ENCODE data around the gene ZFHX2.
"Not testable (repeated sequence)": the region's sequence is repeated elsewhere in the genome, so short reads cannot be mapped to it uniquely, and the experiment has no call there.

The ZFHX2 gene

DNA sequence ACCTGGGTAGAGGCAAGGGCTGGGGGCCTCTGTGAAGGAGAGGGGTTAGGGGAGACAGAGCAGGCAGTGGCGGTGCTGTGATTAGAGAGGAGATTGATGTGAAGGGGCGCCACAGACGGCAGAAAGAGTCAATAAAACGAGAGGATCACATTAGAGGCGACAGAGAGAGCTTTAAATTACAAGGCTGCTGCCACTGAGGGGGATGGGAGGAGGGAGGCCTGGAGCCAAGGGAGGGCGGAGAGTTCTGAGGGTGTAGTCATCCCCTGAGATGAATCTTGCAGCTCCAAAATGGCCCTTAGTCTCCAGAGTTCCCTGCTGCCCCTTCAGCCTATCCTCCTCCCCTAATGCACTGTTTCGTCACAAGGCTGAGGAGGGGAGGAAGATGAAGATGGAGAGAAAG lies 12.8 kb downstream of the ZFHX2 start:
- DNase-seq, result peak; percentile 36

DNA sequence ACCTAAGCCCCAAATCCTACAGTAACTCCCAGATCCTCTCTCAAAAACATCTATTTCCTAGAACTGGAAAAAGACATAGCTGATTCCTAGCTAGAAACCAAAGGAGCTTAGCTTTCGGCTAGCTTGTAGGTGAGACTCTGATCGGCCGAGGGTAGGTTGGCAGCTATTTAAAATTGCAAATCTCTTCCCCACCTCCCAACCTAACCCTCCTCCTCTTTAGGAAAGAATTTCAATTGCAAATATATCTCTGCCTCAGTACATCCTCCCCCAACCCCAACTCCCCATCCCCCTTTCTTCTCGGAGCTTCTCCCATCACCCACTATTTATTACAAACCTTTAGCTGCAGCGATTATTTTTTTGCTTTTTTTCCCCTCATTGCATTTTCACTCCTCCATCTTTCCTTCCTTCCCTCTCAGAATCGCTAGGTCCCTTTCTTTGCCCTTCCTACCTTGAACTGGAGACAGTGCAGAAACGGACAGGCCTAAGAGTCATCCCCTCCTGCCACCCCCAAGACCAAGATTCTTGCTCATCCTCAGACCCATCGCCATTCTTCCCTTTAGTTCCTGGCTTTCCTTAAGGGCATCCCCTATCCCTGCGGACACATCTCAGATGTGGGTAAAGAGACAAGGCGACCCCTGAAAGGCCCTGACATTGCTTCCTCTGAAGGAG lies 13.4 kb downstream of the ZFHX2 start:
- no peak for DNase-seq

DNA sequence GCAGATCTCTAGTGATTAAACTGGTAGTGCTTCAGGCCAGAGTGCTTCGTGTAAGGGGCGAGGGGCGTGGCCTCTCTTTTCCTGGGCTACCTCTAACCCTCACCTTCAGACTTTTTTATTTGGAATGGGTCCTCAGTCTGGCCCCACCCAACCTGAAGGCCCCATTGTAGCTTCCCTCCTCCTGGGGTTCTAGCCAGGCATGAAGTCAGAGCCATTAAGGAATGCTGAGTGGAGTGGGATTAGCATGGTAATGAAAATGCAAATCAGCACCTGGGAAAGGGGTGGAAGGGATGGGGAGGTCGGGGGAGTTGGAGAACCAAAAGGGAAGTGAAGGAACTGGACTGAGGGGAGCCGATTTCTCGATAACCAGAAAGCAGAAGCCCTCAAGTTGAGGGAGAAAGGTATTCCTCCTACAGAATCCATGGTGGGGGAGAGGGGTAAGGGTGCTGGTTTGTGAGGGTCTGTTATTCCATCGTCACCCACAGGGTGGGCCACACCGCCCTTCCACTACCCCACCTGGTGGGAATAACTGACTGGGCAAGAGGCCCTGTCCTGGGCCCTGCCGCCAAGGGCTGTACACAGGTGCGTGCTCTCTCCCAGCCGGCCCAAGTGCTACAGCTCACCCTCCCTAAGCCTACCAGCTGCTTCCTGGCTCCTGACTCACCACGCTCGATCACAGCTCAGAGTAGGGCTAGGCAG lies 14.1 kb downstream of the ZFHX2 start:
- DNase-seq, result peak; percentile 62

DNA sequence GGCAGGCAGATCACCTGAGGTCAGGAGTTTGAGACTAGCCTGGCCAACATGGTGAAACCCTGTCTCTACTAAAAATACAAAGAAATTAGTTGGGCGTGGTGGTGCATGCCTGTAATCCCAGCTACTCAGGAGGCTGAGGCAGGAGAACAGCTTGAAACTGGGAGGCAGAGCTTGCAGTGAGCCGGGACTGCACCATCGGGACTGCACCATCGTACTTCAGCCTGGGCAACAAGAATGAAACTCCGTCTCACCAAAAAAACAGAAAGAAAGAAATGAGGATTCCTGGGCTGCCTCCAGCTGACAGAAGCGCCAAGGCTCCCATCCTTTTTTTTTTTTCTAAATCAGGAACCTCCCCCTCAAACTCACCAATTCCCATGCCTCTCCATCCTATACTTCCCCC lies 14.7 kb downstream of the ZFHX2 start:
- DNase-seq, result not testable (repeated sequence)

DNA sequence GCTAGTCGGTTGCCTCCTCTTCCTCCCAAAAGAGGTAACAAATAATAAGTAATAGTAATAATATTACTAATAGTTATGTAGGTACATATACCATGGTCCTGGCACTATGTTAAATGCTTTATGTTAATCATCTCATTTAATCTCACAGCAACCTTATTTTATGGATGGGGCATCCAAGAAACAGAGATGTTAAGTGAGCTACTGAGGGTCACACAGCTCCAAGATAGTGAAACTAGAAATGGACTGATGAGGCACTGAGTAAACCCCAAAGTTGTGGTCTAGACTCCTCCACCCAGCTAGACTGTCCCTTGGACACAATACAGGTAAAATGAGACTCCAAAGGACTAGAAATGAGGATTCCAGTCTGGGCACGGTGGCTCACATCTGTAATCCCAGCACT lies 15.1 kb downstream of the ZFHX2 start:
- no peak for DNase-seq

DNA sequence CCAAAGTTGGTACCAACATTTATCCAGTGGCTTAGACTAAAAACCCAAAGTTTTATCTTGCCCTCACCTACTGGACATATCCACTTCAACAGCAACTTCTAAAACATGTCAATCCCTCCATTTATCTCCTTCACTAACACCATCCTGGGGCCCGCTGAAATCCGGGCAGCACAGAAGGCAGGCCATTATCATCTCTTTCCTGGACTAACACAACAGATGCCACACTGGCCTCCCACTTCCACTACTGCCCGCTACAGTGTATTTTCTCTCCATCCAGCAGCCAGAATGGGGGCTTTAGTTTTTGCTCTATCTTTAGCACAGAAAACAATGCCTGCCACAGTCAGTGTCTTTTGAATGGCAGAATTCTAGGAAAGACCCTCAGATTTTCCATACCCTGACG lies 15.6 kb downstream of the ZFHX2 start:
- DNase-seq, result no peak

DNA sequence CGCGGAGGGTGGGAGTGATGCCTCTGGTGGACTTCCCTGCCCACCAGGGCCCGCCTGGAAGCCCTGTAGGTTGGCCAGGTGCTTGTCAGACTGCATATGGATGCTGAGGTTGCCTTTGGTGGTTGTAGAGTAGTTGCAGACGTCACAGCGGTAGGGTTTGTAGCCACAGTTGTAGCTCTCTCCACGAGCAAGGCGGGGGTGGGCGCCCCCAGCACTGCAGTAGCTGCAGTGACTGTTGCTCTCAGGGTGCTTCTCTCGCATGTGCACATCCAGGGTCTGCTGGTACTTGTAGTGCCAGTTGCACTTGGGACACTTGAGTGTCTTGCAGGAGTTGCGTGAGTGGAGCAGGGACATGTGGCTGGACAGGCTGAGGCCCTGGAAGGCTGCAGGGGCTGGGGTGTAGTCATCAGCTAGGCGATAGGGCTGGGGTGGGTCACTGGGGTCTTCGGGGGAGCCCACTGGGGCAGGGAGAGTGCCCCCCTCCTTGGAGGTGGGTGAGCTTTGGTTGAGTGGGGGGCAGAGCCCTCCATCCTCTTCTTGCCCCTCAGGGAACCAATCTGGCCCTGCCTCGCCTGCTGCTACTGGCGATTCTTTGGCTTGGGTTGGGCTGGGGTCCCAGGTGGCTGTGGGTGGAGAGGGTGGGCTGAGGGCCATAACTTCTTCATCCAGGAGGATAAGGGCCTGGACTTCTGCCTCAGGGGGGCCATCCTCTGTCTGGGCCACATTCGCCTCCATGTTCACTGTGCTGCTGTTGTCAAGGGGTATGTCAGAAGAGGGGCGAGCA lies 17.7 kb downstream of the ZFHX2 start:
- DNase-seq, result no peak

DNA sequence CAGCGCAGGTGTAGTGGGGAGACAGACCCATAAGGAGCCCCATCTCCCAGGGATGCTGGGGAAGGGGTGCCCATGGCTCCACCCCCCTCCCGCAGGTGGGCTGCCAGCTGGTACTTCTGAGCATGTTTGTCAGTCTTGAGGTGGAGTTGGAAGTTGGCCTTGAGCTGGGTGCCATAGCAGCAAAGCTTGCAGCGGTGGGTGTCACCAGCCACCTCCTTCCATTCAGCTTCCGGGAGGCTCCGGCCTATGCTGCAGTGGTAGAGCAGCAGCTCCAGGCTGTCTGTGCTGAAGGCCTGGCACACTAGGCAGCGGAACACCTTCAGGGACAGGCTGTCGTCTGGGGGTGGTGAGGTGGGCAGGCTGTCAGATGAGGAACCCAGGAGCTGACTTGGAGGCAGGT lies 18.9 kb downstream of the ZFHX2 start:
- DNase-seq, result no peak

DNA sequence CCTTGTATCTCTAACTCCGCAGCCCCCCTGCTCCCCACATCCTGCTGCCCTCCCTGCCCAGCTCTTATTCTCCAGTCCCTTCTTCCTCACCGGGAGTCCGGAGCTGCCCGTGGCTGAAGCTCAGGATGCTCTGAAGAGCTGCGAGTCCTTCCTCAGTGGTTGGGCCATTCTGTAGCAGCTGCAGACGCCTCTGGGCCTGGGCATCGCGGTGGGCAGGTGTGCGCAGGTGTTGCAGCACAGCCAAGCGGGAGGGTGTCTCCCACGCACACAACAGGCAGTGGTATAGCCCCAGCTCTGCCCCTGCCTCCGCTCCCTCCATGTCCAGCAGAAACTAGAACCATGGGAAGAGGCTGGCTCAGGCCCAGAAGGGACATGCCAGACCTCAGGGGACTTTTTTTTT lies 20.2 kb downstream of the ZFHX2 start:
- no peak for DNase-seq

DNA sequence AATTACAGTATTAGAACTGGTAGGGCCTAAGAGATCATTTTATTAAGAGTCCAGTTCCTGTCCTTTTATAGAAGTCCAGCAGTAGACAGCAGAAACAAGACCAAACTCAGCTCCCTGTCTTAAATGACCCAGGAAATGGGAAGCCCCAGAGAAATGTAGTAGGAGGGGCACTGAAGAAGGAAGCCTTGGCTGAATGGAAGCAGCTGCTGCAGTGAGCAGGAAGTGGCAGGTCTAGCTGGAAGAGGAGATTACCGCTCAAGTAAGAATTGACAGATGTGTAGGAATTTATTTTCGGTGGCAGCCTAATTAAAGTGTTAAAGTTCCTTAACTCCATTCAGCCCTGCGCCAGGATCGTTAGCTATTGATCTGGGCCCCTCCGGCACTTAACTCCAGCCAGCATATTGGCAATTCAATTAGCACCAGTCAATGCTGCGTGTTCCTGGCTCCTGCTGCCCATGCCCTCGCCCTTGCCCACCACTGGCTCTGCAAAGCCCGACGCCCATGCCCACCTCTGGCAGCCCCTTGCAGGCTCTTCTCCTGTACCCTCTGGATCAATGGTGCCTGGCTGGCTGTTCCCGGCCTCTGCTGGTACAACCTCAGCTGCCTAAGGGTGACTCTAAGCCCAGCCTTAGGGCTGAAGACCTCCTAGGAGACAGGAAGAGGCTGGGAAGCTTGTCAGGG lies 21.1 kb downstream of the ZFHX2 start:
- no peak for DNase-seq

DNA sequence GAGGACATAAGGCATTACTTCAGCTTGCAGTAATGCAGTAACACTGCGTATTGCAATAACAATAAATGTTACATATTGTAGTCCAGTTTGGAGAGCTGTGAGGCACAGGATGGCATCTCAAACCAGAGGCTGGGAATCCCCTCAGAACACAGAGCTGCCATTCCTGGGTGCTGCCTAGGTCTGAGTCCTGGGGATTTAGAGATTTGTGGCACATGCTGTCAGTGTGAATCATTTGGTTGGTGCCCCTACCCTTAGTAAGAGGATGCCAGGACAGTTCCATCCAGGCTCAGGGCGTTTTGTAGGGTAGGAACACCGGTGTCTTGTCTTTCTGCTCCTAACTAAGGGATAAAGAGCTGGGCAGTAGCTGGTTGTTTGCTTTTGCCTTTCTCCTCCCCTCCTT lies 22.5 kb downstream of the ZFHX2 start:
- no peak for DNase-seq

DNA sequence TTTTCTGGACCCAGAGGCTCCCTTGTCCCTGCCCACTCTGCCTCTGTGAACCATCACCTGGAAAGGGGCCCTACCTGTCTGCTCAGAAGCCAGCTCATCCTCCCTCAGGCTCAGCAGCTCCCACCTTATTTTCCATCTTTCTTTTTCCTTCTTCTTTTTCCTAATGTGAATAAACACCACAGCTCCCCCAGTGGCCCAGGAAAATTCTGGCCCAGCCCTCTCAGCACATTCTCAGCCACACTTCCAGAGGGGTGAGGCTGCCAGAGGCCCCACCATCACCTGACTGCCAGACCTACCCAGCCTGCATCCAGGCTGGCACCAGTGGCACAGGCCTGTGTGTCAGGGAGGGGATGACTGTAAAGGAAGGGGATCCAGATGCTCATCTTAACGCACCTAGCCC lies 23.0 kb downstream of the ZFHX2 start:
- no peak for DNase-seq

DNA sequence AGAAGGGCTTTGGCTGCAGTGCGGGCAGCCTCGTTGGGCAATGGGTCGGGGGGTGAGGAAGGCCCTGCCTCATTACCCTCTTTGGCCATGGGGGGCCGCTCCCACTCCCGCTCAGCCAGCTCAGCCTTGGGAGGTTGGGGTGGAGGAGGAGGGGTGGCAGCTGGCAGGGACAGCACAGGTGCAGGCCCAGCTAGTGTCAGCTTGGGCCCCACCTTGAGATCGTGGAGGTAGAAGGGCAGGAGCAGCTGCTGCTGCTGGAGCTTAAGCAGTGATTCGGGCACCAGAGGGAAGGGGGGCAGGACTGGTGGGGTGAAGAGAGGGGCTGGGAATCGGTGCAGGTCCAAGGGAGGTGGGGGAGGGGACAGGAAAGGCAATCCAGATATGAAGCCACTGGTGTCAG lies 26.0 kb downstream of the ZFHX2 start:
- DNase-seq, result no peak

DNA sequence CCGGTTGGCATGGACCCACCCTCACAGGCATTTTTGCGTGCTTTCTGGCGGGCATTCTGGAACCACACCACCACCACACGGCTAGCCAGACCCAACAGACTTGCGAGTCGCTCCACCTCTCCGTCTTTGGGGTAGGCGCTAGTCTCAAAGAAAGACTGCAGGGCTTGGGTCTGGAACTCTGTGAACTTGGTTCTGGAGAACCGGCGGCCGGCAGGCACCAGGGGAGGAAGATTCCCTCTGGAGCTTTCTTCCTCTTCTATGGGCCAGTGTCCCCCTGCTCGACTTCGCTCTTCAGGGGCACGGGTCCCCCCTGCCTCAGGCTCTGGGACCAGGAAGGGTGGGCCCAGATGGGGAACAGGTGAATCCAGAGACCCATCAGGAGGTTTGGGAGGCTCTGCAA lies 26.6 kb downstream of the ZFHX2 start:
- DNase-seq, result no peak

DNA sequence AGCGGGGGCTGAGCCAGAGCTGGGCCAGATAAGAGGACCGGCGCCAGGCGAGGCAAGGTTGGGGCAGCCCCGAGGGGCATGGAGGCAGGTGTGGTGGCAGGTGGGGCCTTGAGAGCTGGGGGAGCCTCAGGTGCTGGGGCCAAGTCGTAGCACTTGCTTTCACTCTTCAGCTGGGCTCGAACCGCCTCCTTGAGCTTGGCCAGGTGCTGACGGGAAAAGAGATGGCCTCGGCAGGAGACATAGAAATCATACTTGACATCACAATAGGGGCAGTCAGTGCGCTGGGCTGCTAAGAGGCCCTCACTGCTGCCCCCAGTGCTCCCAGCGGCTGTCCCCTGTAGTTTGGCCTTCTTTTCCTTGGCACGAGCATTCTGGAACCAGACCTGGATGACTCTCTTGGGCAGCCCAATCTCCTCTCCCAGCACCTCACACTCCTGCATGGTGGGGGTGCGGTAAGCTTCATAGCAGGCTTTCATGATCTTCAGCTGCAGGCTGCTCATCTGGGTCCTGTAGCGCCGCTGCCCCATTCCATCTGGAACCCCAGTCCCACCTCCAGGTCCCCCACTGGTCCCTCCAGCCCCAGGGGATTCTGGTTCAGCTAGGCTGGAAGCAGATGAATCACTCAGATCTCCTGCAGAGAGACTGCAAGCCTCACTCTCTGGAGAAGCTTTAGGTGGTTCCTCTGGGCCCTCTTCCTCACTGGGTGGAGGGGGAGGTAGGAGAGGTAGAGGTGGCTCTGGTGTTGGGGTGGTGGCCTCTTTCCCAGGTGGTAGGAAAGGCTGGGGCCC lies 28.1 kb downstream of the ZFHX2 start:
- DNase-seq, result no peak

DNA sequence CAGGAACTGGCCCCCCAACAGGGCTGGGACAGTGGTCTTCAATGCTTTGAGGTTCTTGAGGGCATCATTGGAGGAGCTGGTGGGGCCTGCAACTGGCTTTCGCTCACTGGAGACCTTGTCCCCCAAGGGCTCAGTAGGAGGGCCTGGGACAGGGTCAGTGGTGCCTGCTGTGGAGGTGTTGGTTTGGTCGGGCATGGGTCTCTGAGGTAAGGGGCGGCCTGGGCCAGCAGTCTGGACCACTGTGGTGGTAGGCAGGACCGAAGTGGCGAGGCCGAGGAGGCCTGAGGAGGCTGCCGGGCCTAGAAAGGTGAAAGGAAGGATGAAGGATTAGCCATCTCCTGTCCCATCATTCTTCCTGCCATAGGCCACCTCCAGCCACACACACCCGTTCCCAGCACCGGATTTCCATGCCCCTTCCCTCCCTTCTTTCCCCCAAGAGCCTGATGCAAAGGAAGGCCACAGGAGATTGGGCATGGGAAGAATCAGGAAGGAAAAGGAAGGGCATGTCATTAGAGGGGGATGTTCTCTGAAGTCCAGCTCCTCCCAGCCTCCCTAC lies 28.8 kb downstream of the ZFHX2 start:
- DNase-seq, result no peak

DNA sequence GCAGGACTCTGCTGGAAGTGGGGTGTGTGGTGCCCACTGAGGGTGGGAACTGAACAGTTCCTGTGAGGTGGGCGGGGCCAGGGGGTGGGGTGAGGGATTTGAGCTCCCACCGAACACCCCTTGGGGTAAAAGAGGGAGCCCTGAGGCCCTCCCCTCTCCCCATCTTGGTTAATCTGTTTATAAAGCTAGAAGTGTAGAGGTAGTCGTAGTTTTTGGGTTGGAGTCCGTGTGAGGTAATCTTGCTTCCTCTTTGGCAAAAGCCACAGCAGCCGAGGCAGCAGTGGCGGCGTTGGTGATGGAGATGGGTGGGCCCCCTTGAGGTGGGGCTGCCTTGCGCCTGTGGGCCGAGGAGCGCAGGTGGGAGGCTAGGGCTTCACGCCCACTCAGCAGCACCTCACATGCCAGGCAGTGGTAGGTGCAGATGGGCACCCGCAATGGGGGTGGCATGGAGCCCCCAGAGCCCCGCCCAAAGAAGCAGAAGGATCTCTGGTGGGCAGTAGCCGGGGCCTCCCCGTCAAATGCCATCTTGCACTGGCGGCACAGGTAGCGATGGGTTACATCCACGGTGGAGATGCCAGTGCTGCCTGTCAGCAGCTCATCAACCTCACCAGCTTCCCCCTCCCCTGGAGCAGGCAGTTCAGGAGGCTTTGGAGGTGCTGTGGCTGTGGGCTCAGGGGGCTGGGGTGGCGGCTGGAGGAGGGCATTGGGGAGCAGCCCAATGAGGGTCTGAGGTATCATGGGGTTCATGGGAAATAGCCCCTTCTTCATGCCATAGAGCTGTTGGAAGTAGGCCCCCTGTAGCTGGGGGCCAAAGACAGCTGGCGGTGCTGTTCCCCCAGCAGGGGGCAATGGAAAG lies 29.6 kb downstream of the ZFHX2 start:
- DNase-seq, result no peak

DNA sequence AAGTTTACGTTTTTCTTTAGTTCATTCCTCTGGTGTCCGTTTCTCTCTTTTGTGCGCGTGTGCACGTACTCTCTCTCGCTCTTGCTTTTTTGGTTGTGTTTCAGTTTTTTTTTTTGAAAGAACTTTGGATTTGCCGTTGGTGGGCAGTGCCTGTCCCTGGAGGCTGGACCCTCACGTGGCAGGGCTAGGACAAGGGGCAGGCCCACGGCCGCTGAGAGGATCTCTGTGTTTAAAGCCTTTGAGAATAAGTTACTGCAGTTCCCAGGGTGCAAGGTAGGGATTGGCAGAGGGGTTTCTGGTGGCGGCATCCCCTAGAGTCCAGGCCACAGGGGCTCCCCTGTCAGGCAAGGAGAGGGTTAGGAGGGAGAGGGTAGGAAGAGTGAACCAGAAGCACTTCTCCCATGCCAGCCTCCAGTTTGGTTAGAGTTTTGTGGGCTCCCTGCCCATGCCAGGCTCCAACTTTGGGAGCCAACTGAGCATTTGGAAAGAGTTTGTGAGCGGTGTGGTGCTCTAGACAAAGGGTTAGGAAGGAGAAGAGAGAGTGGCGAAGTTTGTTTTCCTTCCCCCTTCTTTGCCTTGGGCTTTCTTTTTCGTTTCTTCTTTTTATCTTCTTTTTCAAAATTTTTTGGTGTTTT lies 30.5 kb downstream of the ZFHX2 start:
- DNase-seq, result no peak

DNA sequence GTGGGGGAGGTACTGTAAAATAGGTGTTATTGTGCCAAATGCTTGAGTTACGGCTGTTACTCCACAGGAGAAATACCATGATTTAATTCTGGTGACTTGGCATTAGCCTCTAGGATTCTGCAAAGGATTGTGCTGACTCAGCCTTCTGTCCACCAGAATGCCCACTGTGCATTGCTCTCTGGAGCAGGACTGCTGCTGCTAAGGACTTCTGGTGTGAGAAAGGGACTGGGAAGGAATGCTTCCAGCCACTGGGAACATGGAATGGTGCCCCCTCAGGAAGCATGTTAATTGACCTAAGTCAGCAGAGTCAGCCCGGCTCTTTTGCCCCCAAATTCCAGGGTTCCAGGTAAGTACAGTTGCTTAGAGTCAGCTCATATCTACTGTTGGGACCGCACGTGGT lies 32.9 kb downstream of the ZFHX2 start:
- no peak for DNase-seq

DNA sequence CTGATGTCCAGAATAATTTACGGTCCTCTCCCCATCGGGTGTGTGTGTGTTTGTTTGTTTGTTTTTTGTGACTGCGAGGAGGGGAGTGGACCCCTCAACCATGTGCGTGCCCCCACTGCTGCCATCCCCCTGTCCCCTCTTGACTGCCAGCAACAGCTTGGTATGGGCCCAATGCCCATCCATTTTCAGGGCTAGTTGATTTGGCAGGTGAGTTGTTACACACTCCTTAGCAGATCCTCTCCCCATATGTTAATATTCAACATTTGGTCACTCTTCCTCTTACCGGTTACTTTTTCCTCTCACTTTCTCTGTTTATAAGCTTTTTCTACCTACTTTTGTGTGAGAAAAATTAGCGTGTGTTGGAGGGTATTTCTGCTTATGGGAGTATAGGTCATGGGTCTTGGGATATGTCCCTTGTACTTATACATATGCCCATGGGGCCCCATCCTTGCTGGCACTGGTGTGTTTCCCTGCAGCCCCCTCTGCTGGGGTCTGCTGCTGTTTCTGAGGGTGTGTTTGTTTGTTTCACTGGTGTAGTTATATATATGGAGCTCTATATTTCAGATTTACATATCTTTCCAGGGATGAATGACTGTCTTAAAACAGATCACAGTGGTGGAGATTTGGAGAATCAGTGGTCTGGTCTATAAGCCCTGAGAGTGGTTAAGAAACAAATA lies 33.8 kb downstream of the ZFHX2 start:
- no peak for DNase-seq

DNA sequence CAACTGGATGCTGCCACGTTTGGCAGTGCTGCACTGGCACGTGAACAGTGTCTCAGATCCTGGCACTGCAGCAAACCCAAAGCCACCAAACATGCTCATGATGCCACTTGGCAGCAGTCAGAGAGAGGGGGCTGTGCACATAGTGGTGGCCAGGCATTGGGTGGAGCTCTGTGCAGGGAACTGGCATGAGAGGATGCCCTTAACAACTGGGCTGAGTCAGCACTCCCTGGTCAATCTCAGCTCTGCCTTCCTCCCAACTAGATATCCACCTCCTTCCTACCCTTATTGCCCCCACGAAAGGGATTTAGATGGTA lies 37.0 kb downstream of the ZFHX2 start:
- DNase-seq, result no peak
